SU-DHL-6 (cell line): Measurements from ENCODE around the gene ICA1.

Experiments used
- H2AFZ ChIP-seq: fragments of 200-600 bp; sonication (generic); 2 replicates; pipeline ENCODE4 v1.6.1; 2014; ENCODE audit warnings: low read depth, mild to moderate bottlenecking, moderate library complexity, mixed read lengths, antibody characterized with exemption, low read length; ENCODE audit not compliant: severe bottlenecking
- H3F3A ChIP-seq: fragments of 200-600 bp; shearing (Covaris generic); 2 replicates; pipeline ENCODE4 v1.6.0; 2016; ENCODE audit warnings: antibody characterized with exemption, mild to moderate bottlenecking; ENCODE audit not compliant: insufficient read depth
- H3K27ac ChIP-seq: fragments of 200-600 bp; sonication (generic); 2 replicates; pipeline ENCODE4 v1.5.1; 2016; ENCODE audit warnings: low read depth, mild to moderate bottlenecking, low read length, moderate library complexity, mixed read lengths
- H3K27me3 ChIP-seq: fragments of 200-600 bp; sonication (generic), shearing (Covaris generic); 2 replicates; pipeline ENCODE4 v1.6.0; 2014; ENCODE audit warnings: mild to moderate bottlenecking, low read length
- H3K36me3 ChIP-seq: fragments of 200-600 bp; sonication (generic); 2 replicates; pipeline ENCODE4 v1.6.1; 2014; ENCODE audit warnings: mild to moderate bottlenecking, low read length, mixed read lengths
- H3K4me2 ChIP-seq: fragments of 300-600, 200-600 bp; shearing (Covaris generic), sonication (generic); 2 replicates; pipeline ENCODE4 v1.6.0; 2014; ENCODE audit warnings: low read length, low read depth, mild to moderate bottlenecking; ENCODE audit not compliant: poor library complexity, severe bottlenecking
- H3K4me3 ChIP-seq: fragments of 200-600 bp; sonication (generic); 2 replicates; pipeline ENCODE4 v1.5.1; 2014; ENCODE audit warnings: antibody characterized with exemption, low read length, mild to moderate bottlenecking, mixed read lengths; ENCODE audit not compliant: insufficient read depth, poor library complexity, severe bottlenecking
- H3K79me2 ChIP-seq: fragments of 200-600 bp; sonication (generic); 2 replicates; pipeline ENCODE4 v1.6.1; 2014; ENCODE audit warnings: mild to moderate bottlenecking, low read length, moderate library complexity; ENCODE audit not compliant: insufficient read depth
- H3K9ac ChIP-seq: fragments of 200-600 bp; sonication (generic); 2 replicates; pipeline ENCODE4 v1.7.0; 2014; ENCODE audit warnings: mild to moderate bottlenecking, low read length
- H3K9me2 ChIP-seq: fragments of 200-600 bp; sonication (generic); replicated peaks from 2 replicates; pipeline ENCODE4 v1.6.1; 2014; ENCODE audit warnings: low read length; ENCODE audit not compliant: insufficient read depth
- H3K9me3 ChIP-seq: fragments of 200-600 bp; sonication (generic); 2 replicates; pipeline ENCODE4 v1.6.1; 2014; ENCODE audit warnings: low read length, mixed read lengths; ENCODE audit not compliant: insufficient read depth
- H4K20me1 ChIP-seq: fragments of 200-600 bp; sonication (generic); 2 replicates; pipeline ENCODE4 v1.6.1; 2014; ENCODE audit warnings: low read depth, mild to moderate bottlenecking, antibody characterized with exemption, low read length, moderate library complexity, mixed read lengths
- CTCF ChIP-seq: fragments of 200-600 bp; sonication (generic); IDR thresholded peaks from one replicate; pipeline ENCODE4 v1.5.1; 2017; ENCODE audit warnings: antibody characterized with exemption, mild to moderate bottlenecking, low read length, moderate library complexity; ENCODE audit not compliant: insufficient read depth, poor library complexity, severe bottlenecking
- EZH2phosphoT487 ChIP-seq: fragments of 200-600 bp; sonication (generic), shearing (Covaris generic); conservative IDR thresholded peaks from 2 replicates; pipeline ENCODE4 v1.6.1; 2018; ENCODE audit warnings: mild to moderate bottlenecking, antibody characterized with exemption, low read length, moderate library complexity, mixed read lengths

Gene ICA1

DNA sequence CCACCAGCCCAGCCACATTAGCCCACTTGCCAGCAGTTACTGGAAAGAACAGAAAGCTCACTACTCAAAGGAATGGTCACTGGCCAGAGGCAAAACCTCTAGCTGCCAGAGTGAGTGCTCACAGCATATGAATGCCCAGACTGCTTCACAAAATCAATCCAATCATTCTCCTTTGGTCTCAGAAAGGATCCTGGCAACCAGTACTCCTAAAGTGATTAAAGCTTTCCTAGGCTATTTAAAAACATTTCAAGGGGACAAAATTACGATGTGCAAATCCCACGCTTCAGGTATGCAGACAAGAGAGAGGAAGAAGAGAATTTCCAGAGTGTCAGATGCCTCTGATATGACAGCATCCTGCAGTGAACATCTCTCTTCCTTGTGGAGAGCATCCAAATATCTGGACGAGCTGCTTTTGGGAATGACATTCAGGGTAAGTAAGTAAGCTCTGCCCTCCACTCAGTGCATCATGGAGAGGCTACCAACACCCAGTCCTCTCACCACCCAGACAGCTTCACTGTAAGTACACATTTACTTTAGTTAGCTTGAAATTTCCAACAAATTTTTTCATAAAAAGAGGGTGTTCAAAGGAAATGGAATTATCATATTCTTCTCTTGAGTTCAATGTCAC lies 25.1 kb downstream of the ICA1 start:
- Histone ChIP-seq H3K9me3 (no peaks in the 10 kb centered on the region), H3K27me3 (no peaks in the 10 kb centered on the region)

DNA sequence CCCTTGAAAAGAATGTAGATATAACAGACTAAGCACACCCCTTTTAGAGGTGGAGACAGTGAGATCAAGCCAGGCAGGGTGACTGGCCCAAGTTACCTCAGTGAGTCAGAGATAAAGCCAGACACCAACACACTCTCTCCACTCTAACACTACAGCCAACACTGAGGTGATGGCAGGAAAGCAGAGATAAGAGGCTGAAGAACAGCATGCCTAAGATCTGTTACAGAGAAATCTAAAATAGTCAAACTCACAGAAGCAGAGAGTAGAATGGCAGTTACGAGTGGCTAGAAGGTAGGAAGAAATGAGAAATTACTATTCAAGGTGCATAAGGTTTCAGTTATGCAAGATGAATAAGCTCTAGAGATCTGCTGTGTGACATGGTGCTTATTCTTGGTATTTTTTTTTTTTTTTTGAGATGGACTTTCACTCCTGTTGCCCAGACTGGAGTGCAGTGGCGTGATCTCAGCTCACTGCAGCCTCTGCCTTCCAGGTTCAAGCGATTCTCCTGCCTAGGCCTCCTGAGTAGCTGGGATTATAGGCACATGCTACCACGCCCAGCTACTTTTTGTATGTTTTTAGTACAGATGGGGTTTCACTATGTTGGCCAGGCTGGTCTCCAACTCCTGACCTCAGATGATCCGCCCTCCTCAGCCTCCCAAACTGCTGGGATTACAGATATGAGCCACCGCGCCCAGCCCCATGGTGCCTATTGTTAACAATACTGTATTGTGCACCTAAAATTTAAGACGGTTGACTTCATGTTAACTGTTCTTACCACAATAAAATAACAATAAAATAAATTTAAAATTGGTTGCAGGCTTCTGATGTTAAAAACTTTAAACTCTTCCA lies 28.7 kb downstream of the ICA1 start:
- H3K27me3 ChIP-seq, result no peaks in the 10 kb centered on the region
- TF ChIP-seq EZH2phosphoT487 (no peak), CTCF (no peak)
- peak overlapping the region; percentile 14 for H2AFZ ChIP-seq
- no peak overlapping the region for H3K4me2 ChIP-seq
- H3K9me3 ChIP-seq, result no peaks in the 10 kb centered on the region
- no peak overlapping the region for H3K9ac ChIP-seq
- H3K27ac ChIP-seq, result no peak overlapping the region
- H4K20me1 ChIP-seq, result no peaks in the 10 kb centered on the region
- H3K36me3 ChIP-seq, result no peaks in the 10 kb centered on the region
- H3F3A ChIP-seq, result no peaks in the 10 kb centered on the region
- no peaks in the 10 kb centered on the region for H3K9me2 ChIP-seq
- H3K4me3 ChIP-seq, result no peak overlapping the region
- H3K79me2 ChIP-seq, result no peaks in the 10 kb centered on the region

More for the DNA sequence above, 25.1 kb downstream of the ICA1 start:
- no peak overlapping the region for H2AFZ ChIP-seq
- no peak overlapping the region for H3K4me3 ChIP-seq
- no peak overlapping the region for H3K9ac ChIP-seq
- H4K20me1 ChIP-seq, result no peaks in the 10 kb centered on the region
- H3F3A ChIP-seq, result no peaks in the 10 kb centered on the region
- H3K4me2 ChIP-seq, result no peak overlapping the region
- no peaks in the 10 kb centered on the region for H3K36me3 ChIP-seq
- H3K9me2 ChIP-seq, result no peaks in the 10 kb centered on the region
- TF ChIP-seq CTCF, result no peak
- no peak for TF ChIP-seq EZH2phosphoT487
- H3K27ac ChIP-seq, result no peak overlapping the region
- no peaks in the 10 kb centered on the region for H3K79me2 ChIP-seq

DNA sequence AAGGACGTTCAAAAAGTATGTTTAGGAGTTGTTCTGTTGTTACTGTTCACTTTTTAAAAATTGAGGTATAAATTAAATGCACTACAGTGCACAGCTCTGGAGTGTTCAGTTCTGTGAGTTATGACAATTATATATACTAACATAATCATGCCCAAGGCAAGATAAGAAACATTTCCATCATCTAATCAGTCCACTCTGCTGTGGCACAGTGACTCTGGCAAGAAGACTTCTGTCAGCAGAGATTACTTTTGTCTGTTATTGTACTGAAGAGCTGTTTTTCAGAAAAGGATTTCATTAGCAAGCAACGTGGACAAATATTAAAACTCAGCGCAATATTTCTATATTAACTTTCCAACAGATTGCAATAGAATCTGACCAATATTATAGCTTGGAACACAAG lies 32.0 kb downstream of the ICA1 start:
- TF ChIP-seq EZH2phosphoT487 (no peak), CTCF (no peak)
- no peaks in the 10 kb centered on the region for H3F3A ChIP-seq
- no peaks in the 10 kb centered on the region for H3K27me3 ChIP-seq
- no peak overlapping the region for H3K4me3 ChIP-seq
- no peak overlapping the region for H3K27ac ChIP-seq
- no peaks in the 10 kb centered on the region for H3K79me2 ChIP-seq
- H3K36me3 ChIP-seq, result no peaks in the 10 kb centered on the region
- H3K9ac ChIP-seq, result no peak overlapping the region
- H3K4me2 ChIP-seq, result no peak overlapping the region
- no peaks in the 10 kb centered on the region for H4K20me1 ChIP-seq
- H3K9me2 ChIP-seq, result no peaks in the 10 kb centered on the region
- no peaks in the 10 kb centered on the region for H3K9me3 ChIP-seq
- no peak overlapping the region for H2AFZ ChIP-seq
